HG03108 (cell line): ENCODE data around the gene ZNF217.
"Not testable (repeated sequence)": the region's sequence is repeated elsewhere in the genome, so short reads cannot be mapped to it uniquely, and the experiment has no call there.

Source experiments
- ATAC-seq: cut with Tn5 transposase; IDR thresholded peaks from one replicate; pipeline ENCODE4 v1.9.1; 2021; ENCODE audit warnings: moderate library complexity; ENCODE audit not compliant: unreplicated experiment

Gene ZNF217

DNA sequence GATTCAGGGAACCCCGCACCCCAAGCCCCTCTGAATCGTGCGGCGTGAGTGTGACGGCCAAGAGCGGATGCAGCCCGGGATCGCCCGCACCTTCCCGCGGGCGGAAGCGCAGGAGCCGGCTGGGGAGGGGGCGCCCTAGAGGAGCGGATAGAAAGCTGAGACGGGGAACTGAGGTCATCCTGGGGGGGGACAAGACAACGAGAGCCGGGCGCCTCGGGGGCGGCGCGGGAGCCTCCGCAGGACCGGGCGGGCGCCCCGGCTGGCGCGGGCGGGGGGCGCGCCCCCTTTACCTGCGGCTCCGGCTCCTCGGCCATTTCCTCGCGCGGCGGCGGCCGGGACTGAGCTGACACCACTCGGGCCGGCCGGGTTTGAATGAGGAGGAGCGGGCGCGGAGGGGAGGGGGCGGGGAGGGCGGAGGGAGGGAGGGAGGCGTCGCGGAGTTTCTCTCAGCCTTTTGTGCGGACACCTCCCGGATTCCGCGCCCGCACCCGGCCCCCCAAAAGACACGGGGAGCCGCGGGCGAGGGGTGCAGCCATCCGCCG, at the start of gene ZNF217:
TSS of gene ZNF217 (minus strand) at position 374 of the 542 bp plus-strand sequence. CDS start 11,013 bp downstream, outside the sequence.
- ATAC-seq, result peak; percentile 18

DNA sequence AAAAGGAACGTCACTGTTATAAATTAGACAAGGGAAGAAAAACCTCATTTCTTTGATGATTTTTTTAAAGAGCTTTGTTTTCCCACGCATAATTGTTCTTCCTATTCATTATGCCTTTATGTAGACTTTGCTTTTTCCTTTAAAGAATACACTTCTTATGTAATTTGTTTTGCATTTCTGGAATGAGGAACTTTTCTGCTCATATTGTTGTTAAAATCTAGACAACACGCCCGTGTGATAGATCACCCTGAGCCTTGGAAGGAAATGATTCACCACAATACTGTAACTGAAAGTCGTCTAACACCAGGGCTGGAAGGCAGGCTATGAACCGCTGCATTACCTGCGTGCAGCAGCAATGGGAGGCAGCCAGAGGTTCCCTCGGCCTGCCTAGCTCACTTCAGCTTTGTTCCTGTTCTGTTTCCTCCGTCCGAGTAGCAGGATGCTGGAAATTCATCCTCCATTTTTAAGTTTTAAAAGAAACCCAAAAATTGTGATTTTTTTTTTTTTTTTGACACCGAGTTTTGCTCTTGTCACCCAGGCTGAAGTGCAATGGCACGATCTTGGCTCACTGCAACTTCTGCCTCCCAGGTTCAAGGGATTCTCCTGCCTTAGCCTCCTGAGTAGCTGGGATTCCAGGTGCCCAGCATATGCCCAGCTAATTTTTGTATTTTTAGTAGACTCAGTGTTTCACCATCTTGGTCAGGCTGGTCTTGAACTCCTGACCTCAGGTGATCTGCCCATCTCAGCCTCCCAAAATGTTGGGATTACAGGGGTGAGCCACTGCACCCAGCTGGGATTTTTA, 49.6 kb upstream of the ZNF217 start:
- peak; percentile 97 for ATAC-seq

DNA sequence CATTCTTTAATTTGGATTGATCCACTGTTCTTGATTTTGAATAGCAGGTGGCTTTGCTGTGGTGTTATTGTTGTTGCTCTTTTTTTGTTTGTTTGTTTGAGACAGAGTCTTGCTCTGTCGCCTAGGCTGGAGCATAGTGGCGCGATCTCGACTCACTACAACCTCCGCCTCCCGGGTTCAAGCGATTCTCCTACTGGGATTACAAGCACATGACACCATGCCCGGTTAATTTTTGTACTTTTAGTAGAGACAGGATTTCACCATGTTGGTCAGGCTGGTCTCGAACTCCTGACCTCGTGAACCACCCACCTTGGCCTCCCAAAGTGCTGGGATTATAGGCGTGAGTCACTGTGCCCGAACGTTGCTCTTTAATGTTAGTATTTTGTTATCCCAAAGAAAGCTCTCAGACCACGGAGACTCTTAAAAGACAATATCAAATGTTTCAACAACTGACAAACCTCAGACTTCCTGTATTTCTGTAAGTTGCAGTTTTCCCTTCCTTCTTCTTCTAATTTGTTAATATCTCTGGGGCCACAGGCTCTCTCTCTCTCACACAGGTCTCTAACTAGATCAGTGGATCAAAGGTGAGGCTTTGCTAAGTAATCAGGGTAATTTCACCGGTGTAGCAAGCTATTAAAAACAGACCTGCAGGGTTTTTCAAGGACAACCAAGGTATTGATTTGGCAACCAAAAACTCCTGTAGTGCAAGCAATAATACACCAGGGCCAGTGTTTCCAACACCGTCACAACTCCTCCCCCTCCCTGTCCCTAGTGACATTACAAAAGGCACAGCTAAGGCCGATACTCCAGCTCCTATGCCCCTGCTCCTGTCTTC, 48.8 kb upstream of the ZNF217 start:
- peak; percentile 36 for ATAC-seq

- no peak for ATAC-seq
Measured at GRCh38 chr20:53639647-53640440, 46.2 kb upstream of the ZNF217 start.

DNA sequence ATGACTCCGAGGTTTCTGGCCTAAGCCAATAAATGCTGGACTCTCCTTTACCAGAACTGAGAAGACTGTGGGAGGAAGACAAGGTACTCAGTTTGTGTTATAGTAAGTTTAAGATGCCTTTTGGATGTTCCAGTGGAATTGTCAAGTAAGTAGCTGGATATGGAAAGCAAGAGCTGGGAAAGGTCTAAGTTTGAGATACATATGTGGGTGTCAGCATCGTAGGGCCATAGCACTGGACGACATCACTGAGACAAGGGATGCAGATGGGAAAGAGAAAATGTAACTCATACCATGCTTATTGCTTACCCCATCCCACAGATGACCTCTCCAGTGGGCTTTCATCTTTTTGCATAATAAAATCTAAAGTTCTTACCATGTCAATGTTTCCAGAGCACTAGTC, 45.5 kb upstream of the ZNF217 start:
- no peak for ATAC-seq

DNA sequence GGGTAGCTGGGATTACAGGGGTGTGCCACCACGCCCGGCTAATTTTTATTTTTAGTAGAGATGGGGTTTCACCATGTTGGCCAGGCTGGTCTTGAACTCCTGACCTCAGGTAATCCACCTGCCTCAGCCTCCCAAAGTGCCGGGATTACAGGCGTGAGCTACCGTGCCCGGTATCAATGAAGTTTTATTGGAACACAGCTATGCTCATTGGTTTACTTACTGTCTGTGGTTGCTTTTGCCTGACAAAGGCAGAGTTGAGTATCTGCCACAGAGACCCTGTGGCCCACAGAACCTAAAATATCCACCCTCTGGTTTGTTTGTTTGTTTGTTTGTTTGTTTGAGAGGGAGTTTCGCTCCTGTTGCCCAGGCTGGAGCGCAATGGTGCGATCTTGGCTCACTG, 43.7 kb upstream of the ZNF217 start:
- not testable (repeated sequence) for ATAC-seq

DNA sequence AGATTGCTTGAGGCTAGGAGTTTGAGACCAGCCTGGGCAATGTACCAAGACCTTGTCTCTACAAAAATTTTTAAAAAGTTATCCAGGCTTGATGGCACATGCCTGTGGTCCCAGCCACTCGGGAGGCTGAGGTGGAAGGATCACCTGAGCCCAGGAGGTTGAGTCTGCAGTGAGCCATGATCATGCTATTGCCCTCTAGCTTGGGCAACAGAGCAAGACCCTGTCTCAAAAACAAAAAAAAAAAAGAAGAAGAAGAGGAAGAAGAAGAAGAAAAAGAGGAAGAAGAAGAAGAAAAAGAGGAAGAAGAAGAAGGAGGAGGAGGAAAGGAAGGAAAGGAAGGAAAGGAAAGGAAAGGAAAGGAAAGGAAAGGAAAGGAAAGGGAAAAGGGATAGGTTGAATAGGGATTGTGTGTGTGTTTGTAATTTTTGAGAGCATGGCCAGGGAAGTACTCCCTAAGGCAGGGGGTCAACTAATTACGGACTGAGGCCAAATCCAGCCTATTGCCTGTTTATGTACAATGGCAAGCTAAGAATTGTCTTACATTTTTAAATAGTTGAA, 43.0 kb upstream of the ZNF217 start:
- ATAC-seq, result no peak

DNA sequence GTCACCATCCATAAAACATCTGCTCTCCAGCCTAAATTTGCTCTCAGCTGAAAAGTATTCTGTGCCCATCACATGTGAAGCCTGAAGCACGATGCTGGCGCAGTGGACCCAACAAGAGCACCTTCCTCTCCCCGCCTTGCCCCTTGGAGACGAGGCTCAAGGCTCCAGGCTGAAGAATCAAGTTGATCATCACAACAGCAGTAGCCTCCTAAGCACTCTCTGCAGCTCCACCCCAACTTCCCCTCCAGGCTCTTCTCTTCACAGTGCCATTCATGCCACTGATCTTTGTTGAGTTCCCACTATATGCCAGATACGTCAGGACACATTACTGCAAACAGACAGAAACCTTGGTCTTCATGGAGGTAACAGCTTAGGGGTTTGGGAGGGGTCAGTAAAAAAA, 41.6 kb upstream of the ZNF217 start:
- no peak for ATAC-seq

DNA sequence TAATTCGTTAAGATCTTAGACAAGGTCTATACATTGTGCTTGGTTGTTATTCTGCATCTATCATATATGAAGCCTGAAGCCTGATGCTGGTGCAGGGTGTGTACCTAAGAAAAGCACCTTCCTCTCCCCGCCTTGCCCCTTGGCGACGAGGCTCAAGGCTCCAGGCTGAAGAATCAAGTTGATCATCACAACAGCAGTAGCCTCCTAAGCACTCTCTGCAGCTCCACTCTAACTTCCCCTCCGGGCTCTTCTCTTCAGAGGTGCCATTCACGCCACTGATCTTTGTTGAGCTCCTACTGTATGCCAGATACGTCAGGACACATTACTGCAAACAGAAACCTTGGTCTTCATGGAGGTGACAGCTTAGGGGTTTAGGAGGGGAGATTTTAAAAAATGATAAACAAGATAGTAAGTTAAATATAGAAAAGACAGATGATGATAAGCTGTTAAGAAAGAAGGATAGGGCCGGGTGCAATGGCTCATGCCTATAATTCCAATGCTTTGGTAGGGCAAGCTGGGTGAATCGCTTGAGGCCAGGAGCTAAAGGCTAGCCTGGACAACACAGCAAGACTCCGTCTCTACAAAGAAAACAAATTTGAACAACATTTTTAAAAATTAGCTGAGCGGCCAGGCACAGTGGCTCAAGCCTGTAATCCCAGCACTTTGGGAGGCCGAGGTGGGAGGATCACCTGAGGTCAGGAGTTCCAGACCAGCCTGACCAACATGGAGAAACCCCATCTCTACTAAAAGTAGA, 38.4 kb upstream of the ZNF217 start:
- ATAC-seq, result no peak

- no peak for ATAC-seq
Measured at GRCh38 chr20:53629436-53629835, 35.8 kb upstream of the ZNF217 start.

DNA sequence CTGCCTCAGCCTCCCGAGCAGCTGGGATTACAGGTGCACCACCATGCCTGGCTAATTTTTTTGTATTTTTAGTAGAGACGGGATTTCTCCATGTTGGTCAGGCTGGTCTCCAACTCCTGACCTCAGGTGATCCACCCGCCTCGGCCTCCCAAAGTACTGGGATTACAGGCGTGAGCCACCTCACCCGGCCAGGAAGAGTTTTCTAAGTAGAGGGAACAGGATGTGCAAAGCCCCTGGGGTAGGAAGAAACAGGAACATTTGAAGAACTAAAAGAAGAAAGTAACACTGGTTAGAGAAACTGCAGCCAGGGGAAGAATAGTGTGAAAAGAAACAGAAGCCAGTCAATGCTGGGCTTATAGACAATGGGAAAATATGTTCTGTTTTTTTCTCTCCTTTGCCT, 35.1 kb upstream of the ZNF217 start:
- ATAC-seq, result not testable (repeated sequence)

GRCh38 chr20:53628076-53628475, 34.4 kb upstream of the ZNF217 start:
- no peak for ATAC-seq

- not testable (repeated sequence) for ATAC-seq
Measured at GRCh38 chr20:53627001-53627400, 33.4 kb upstream of the ZNF217 start.

DNA sequence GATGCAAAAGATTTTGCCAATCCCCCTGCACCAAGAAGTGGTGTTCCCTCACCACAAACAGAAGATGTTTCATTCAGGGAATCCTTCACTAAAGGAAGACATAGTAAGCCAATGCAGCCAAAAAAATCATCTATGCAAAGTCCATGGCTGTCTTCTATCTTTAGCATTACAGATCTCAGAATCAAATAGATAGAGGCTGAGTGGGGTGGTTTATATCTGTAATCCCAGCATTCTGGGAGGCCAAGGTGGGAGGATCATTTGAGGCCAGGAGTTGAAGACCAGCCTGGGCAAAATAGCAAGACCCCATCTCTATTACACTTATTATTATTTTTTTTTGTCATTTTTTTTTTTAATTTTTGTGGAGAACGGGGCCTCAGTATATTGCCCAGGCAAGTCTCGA, 32.9 kb upstream of the ZNF217 start:
- ATAC-seq, result no peak

- no peak for ATAC-seq
Measured at GRCh38 chr20:53625311-53626129, 31.9 kb upstream of the ZNF217 start.

GRCh38 chr20:53624927-53625250, 31.2 kb upstream of the ZNF217 start:
- ATAC-seq, result not testable (repeated sequence)

DNA sequence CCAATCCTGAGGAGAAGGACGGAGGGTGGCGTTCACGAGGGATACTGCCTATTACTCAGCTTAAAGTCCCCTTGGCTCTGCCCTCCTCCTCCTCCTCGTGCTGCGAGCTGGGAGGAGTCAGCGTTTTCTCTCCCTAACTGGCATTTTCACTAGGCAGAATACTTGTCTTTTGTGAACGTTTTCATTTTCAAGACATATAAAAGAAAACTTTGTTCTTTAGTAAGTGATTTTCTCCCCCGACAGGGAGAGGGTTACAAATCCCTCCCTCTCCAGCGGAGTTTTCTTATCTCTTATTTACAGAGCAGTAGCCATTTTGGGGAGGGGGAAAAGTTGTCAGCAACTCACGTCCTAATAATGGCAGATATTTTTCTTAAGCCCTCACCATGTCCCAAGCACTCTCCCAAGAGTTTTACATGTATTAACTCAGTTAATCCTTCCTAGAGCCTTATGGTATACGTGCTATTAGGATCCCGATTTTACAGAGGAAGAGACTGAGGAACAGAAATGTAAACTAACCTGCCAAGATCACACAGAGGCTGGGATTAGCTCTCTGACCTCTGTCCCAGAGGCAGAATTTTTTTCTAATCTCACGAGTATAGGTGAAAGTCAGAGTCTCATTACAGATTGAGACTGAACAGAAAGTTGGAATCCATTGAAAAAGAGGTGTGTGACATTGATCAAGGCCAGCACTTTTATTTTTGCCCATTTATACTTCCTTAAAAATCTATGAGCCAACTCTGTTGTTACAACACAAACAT, 30.0 kb upstream of the ZNF217 start:
- ATAC-seq, result peak; percentile 46

GRCh38 chr20:53623134-53623453, 29.5 kb upstream of the ZNF217 start:
- ATAC-seq, result peak; percentile 4
